Heart left ventricle (tissue), 13 donors: ENCODE results near the gene SLC5A10.

Experiments
- POLR2A ChIP-seq, 2 donors: fragments of 450-650 bp; IDR thresholded peaks; one replicate each; pipeline ENCODE4 v1.6.1; 2017; ENCODE audit warnings: antibody characterized with exemption in 2 of 2, mild to moderate bottlenecking in 2 of 2, moderate library complexity in 2 of 2
- TF ChIP-seq, protein P1 (sequence below), 12 donors: fragments of 200-600 bp; sonication (generic) in 4 of 12; IDR thresholded peaks; one replicate each; pipeline versions ENCODE4 v1.5.0 to v1.8.0; 2018 to 2022; ENCODE audit warnings: antibody characterized with exemption in 12 of 12, mild to moderate bottlenecking in 5 of 12
- donor health status: ischemic (EF 13 %, LVEDD 7.1; RV severe dilation, severe dysfunction).
- donor health status: DM: no; HTN: yes; CAD: no.
- donor health status: DM: no; HTN: no; CAD: no.
- donor health status: ischemic (EF 25% LVEDD 6.9; RV normal size, moderate dysfunction).
- donor health status: ischemic (EF 25% LVEDD 5.7; RV mildly dilated, moderate dysfunction).
- donor health status: ischemic (EF 35%, LVEDD 5.7; RV mildly dilated, moderate dysfunction).
- donor health status: nonischemic (EF 11% LVEDD 7.7; RV severe dilation, severe dysfunction).
- donor health status: DM: yes; HTN: yes; CAD: no.
- donor health status: PGD.
- donor health status: ischemic (EF 29% LVEDD 5.4; RV normal size, mild dysfunction).
- donor health status: nonischemic (EF 23%, LVEDD 6.1; RV moderate dilation, normal function).

DNA sequence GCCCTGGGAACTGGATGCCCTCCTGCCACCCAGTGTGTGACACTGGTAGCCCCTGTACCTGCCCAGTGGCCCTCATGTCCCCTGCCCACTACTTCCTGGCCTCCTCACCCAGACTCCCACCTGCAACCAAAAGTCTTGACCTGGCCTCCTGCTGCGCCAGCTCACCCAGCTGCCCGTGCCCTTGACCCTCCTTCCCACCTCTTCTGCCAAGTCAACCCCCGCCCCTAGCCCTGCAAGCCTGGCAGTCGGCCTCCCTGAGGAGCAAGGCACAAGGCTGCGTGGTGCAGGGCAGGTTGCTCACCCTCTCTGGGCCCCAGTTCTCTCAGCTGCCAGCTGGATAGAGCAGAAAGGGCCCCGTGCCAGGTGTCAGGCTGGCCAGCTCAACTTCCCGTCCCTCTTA, 64.9 kb downstream of the SLC5A10 start:
- TF ChIP-seq, protein P1, sequence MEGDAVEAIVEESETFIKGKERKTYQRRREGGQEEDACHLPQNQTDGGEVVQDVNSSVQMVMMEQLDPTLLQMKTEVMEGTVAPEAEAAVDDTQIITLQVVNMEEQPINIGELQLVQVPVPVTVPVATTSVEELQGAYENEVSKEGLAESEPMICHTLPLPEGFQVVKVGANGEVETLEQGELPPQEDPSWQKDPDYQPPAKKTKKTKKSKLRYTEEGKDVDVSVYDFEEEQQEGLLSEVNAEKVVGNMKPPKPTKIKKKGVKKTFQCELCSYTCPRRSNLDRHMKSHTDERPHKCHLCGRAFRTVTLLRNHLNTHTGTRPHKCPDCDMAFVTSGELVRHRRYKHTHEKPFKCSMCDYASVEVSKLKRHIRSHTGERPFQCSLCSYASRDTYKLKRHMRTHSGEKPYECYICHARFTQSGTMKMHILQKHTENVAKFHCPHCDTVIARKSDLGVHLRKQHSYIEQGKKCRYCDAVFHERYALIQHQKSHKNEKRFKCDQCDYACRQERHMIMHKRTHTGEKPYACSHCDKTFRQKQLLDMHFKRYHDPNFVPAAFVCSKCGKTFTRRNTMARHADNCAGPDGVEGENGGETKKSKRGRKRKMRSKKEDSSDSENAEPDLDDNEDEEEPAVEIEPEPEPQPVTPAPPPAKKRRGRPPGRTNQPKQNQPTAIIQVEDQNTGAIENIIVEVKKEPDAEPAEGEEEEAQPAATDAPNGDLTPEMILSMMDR (IDR thresholded peaks at IDR 0.05): no peak
- no peak for TF ChIP-seq POLR2A (IDR thresholded peaks at IDR 0.05)
